HG03432 (cell line): Measurements from ENCODE around the gene LPIN3.

Source experiments
- ATAC-seq: cut with Tn5 transposase; IDR thresholded peaks from one replicate; pipeline ENCODE4 v1.9.1; 2021; ENCODE audit warnings: mild to moderate bottlenecking, moderate library complexity; ENCODE audit not compliant: unreplicated experiment

Gene LPIN3

GRCh38 chr20:41364967-41365765 is 24.5 kb downstream of the LPIN3 start:
- no peak for ATAC-seq

- ATAC-seq: no peak
Observed at GRCh38 chr20:41365777-41366545, 25.3 kb downstream of the LPIN3 start.

GRCh38 chr20:41366546-41367392 is 26.1 kb downstream of the LPIN3 start, which contains the start of gene EMILIN3:
Gene EMILIN3, minus strand, starts transcription at chr20:41366818. Its CDS starts 184 bp downstream, at chr20:41366634.
- ATAC-seq: no peak

- no peak for ATAC-seq
Observed at GRCh38 chr20:41367393-41367695, 26.7 kb downstream of the LPIN3 start.

- no peak for ATAC-seq
Observed at GRCh38 chr20:41367956-41368355, 27.3 kb downstream of the LPIN3 start.

- no peak for ATAC-seq
Observed at GRCh38 chr20:41369673-41370072, 29.1 kb downstream of the LPIN3 start.

GRCh38 chr20:41370176-41370575 is 29.6 kb downstream of the LPIN3 start:
- no peak for ATAC-seq

GRCh38 chr20:41371371-41371770 is 30.8 kb downstream of the LPIN3 start:
- no peak for ATAC-seq

- no peak for ATAC-seq
Observed at GRCh38 chr20:41373251-41373783, 32.7 kb downstream of the LPIN3 start.

GRCh38 chr20:41373931-41374920 is 33.6 kb downstream of the LPIN3 start:
- ATAC-seq: no peak

- no peak for ATAC-seq
Observed at GRCh38 chr20:41375846-41376245, 35.2 kb downstream of the LPIN3 start.

GRCh38 chr20:41376349-41376748 is 35.7 kb downstream of the LPIN3 start:
- no peak for ATAC-seq

- no peak for ATAC-seq
Observed at GRCh38 chr20:41377275-41377674, 36.7 kb downstream of the LPIN3 start.

GRCh38 chr20:41379551-41379950 is 38.9 kb downstream of the LPIN3 start:
- ATAC-seq: no peak

- ATAC-seq: no peak
Observed at GRCh38 chr20:41380551-41381193, 40.1 kb downstream of the LPIN3 start.

- no peak for ATAC-seq
Observed at GRCh38 chr20:41382791-41383305, 42.2 kb downstream of the LPIN3 start.

GRCh38 chr20:41386502-41387427 is 46.1 kb downstream of the LPIN3 start:
- ATAC-seq: no peak

- no peak for ATAC-seq
Observed at GRCh38 chr20:41387444-41387851, 46.8 kb downstream of the LPIN3 start.
